Ishikawa (cell line): ENCODE results near the gene TYROBP.

Experiments
- FOXM1 ChIP-seq: IDR thresholded peaks from 2 replicates; pipeline ENCODE4 v1.6.1; 2012; ENCODE audit warnings: low read depth, borderline replicate concordance
- NFIC ChIP-seq: IDR thresholded peaks from 2 replicates; pipeline ENCODE4 v1.6.1; 2012
- TAF1 ChIP-seq: IDR thresholded peaks from 2 replicates; pipeline ENCODE4 v1.6.1; 2012; ENCODE audit warnings: low read depth, mild to moderate bottlenecking
- TCF12 ChIP-seq: IDR thresholded peaks from 2 replicates; pipeline ENCODE4 v1.6.1; 2012; ENCODE audit warnings: low read depth
- TEAD4 ChIP-seq: IDR thresholded peaks from 2 replicates; pipeline ENCODE4 v1.6.1; 2012
- YY1 ChIP-seq: IDR thresholded peaks from 2 replicates; pipeline ENCODE4 v1.6.1; 2012; ENCODE audit warnings: low read depth

- no peak for TF ChIP-seq TCF12
- no peak for TF ChIP-seq NFIC
- TF ChIP-seq TAF1, result no peak
- no peak for TF ChIP-seq YY1
- TF ChIP-seq TEAD4, result peak; percentile 70
- TF ChIP-seq FOXM1, result no peak
Observed at GRCh38 chr19:35901055-35901644, 6.9 kb downstream of the TYROBP start.
